Ectodermal cell (in vitro differentiated cells): ENCODE measurements around the gene TACR1.
"Not testable (repeated sequence)": the region's sequence is repeated elsewhere in the genome, so short reads cannot be mapped to it uniquely, and the experiment has no call there.

ENCODE experiments used
- H3K27ac ChIP-seq: 2 replicates; pipeline ENCODE4 v1.7.0; 2013; ENCODE audit warnings: mild to moderate bottlenecking, low read depth, low read length; ENCODE audit not compliant: insufficient read depth, poor library complexity, severe bottlenecking
- H3K27me3 ChIP-seq: 2 replicates; pipeline ENCODE4 v1.7.0; 2013; ENCODE audit warnings: mild to moderate bottlenecking, low read length; ENCODE audit not compliant: insufficient read depth, control insufficient read depth, poor library complexity, severe bottlenecking
- H3K36me3 ChIP-seq: one replicate; pipeline ENCODE4 v1.7.0; 2013; ENCODE audit warnings: low read length; ENCODE audit not compliant: control insufficient read depth, insufficient read depth
- H3K4me1 ChIP-seq: one replicate; pipeline ENCODE4 v1.7.0; 2013; ENCODE audit warnings: low read length; ENCODE audit not compliant: control insufficient read depth, insufficient read depth
- H3K4me3 ChIP-seq: 2 replicates; pipeline ENCODE4 v1.7.0; 2013; ENCODE audit warnings: low read depth, low read length, control low read depth; ENCODE audit not compliant: insufficient read depth
- H3K9me3 ChIP-seq: 2 replicates; pipeline ENCODE4 v1.7.0; 2013; ENCODE audit warnings: mild to moderate bottlenecking, low read length, moderate library complexity; ENCODE audit not compliant: control insufficient read depth
- WGBS, 2 experiments: methylation state at CpG; one replicate each; pipeline ENCODE4 v1.1.7; 2013; ENCODE audit warnings: missing lambda C conversion rate in 2 of 2; 5-methylcytosine and 5-hydroxymethylcytosine counted together

Gene TACR1

GRCh38 chr2:75071766-75072165, 127.6 kb downstream of the TACR1 start:
- no peaks in the 10 kb centered on the region for H3K9me3 ChIP-seq
- no peak overlapping the region for H3K4me3 ChIP-seq
- no peaks in the 10 kb centered on the region for H3K36me3 ChIP-seq
- WGBS, 2 experiments = 90 to 93% methylated on average over 5 of the region's 5 CpGs
- no peak overlapping the region for H3K27ac ChIP-seq
- H3K27me3 ChIP-seq = no peaks in the 10 kb centered on the region
- H3K4me1 ChIP-seq = peaks cover 8% of the 10 kb centered on the region

- no peak overlapping the region for H3K27ac ChIP-seq
- H3K4me1 ChIP-seq = peaks cover 2% of the 10 kb centered on the region
- no peak overlapping the region for H3K4me3 ChIP-seq
- no peaks in the 10 kb centered on the region for H3K27me3 ChIP-seq
- H3K36me3 ChIP-seq = no peaks in the 10 kb centered on the region
- no peaks in the 10 kb centered on the region for H3K9me3 ChIP-seq
- 96% methylated on average over 1 of the region's 1 CpG for WGBS, 2 experiments
Observed at GRCh38 chr2:75068546-75068945, 130.8 kb downstream of the TACR1 start.

GRCh38 chr2:75067506-75067905, 131.8 kb downstream of the TACR1 start:
- Histone ChIP-seq H3K27ac (no peak overlapping the region), H3K9me3 (no peaks in the 10 kb centered on the region), H3K4me3 (no peak overlapping the region), H3K27me3 (no peaks in the 10 kb centered on the region), H3K36me3 (no peaks in the 10 kb centered on the region), H3K4me1 (no peaks in the 10 kb centered on the region)
- 95 to 96% methylated on average over 2 of the region's 2 CpGs for WGBS, 2 experiments

GRCh38 chr2:75066121-75066902, 133.0 kb downstream of the TACR1 start:
- H3K27me3 ChIP-seq = no peaks in the 10 kb centered on the region

GRCh38 chr2:75065402-75066008, 133.8 kb downstream of the TACR1 start:
- 89 to 95% methylated on average over 7 to 8 of the region's 8 CpGs for WGBS, 2 experiments
- Histone ChIP-seq H3K4me1 (no peaks in the 10 kb centered on the region), H3K27me3 (no peaks in the 10 kb centered on the region), H3K36me3 (no peaks in the 10 kb centered on the region), H3K9me3 (no peaks in the 10 kb centered on the region), H3K4me3 (no peak overlapping the region), H3K27ac (no peak overlapping the region)

More at GRCh38 chr2:75066121-75066902, 133.0 kb downstream of the TACR1 start:
- H3K36me3 ChIP-seq = no peaks in the 10 kb centered on the region
- no peak overlapping the region for H3K27ac ChIP-seq
- H3K4me3 ChIP-seq = no peak overlapping the region
- no peaks in the 10 kb centered on the region for H3K4me1 ChIP-seq
- H3K9me3 ChIP-seq = no peaks in the 10 kb centered on the region
- WGBS, 2 experiments = 90 to 94% methylated on average over 4 to 6 of the region's 6 CpGs

GRCh38 chr2:75064691-75065396, 134.5 kb downstream of the TACR1 start:
- WGBS, 2 experiments = 49 to 55% methylated on average over 7 to 8 of the region's 8 CpGs
- Histone ChIP-seq H3K4me1 (no peaks in the 10 kb centered on the region), H3K27me3 (peaks cover 2% of the 10 kb centered on the region), H3K36me3 (no peaks in the 10 kb centered on the region), H3K4me3 (no peak overlapping the region), H3K9me3 (no peaks in the 10 kb centered on the region), H3K27ac (no peak overlapping the region)

GRCh38 chr2:75063906-75064305, 135.4 kb downstream of the TACR1 start:
- WGBS, 2 experiments = 92% methylated on average over 1 of the region's 1 CpG; no CpG with 5 or more reads in 1 of the 2 experiments
- no peaks in the 10 kb centered on the region for H3K9me3 ChIP-seq
- H3K27me3 ChIP-seq = peaks cover 7% of the 10 kb centered on the region
- H3K4me1 ChIP-seq = no peaks in the 10 kb centered on the region
- H3K4me3 ChIP-seq = no peak overlapping the region
- no peak overlapping the region for H3K27ac ChIP-seq
- H3K36me3 ChIP-seq = no peaks in the 10 kb centered on the region

- Histone ChIP-seq H3K4me1 (peaks cover 4% of the 10 kb centered on the region), H3K27me3 (peaks cover 27% of the 10 kb centered on the region), H3K9me3 (no peaks in the 10 kb centered on the region), H3K27ac (no peak overlapping the region), H3K4me3 (no peak overlapping the region), H3K36me3 (no peaks in the 10 kb centered on the region)
- WGBS, 2 experiments = 88 to 91% methylated on average over 1 of the region's 1 CpG
Observed at GRCh38 chr2:75058427-75058826, 140.9 kb downstream of the TACR1 start.

GRCh38 chr2:75057150-75057549, 142.2 kb downstream of the TACR1 start:
- 39 to 52% methylated on average over 5 of the region's 5 CpGs for WGBS, 2 experiments
- H3K4me1 ChIP-seq, H3K9me3 ChIP-seq, H3K4me3 ChIP-seq, H3K27ac ChIP-seq, H3K36me3 ChIP-seq: not testable (repeated sequence)
- H3K27me3 ChIP-seq = peaks cover 27% of the 10 kb centered on the region
